Spleen (tissue), 7 donors: Measurements from ENCODE around the gene SLIT1.

Experiments
- CTCF ChIP-seq, 11 experiments: fragments of 200-600 bp in 7 of 11; fragments of 450-650 bp in 4 of 11; sonication (generic) in 4 of 11; IDR thresholded peaks in 8 of 11; conservative IDR thresholded peaks in 3 of 11; 1 replicate in 7 of 11; 2 replicates in 4 of 11; pipeline versions ENCODE4 v1.4.0 to v1.8.0; 2016 to 2021; ENCODE audit warnings: antibody characterized with exemption in 11 of 11, inconsistent platforms in 4 of 11, mild to moderate bottlenecking in 1 of 11
- POLR2AphosphoS5 ChIP-seq, 3 donors: sonication (generic); formaldehyde crosslinking; IDR thresholded peaks; one replicate each; pipeline ENCODE4 v1.5.1; 2017; ENCODE audit warnings: antibody characterized with exemption in 3 of 3
- donor health status: DM: no; HTN: no; CAD: no; lungs with moderate emphysema.
- donor health status: DM: no; HTN: no; CAD: no.
- donor health status: DM: no; HTN: no; CAD: no.

DNA sequence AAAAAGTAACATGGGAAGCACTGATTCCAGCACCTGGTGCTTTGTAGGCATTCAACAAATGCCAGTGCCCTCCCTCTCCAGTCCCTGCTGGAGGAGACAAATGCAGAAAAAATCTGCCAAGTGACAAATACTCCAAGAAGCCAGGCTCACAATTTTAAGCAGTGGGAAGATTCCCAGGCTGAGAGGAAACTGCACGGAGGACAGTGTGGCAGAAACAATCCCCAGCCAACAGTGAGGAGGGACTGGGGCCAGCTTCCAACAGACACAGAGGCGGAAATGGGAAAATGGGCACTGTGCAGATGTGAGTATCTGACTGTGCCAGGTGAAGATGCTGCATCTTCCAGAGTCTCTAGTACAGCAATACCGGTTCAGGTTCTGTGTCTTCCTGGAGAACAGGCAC, 106.3 kb downstream of the SLIT1 start:
- TF ChIP-seq CTCF (IDR thresholded peaks at IDR 0.05 in 8 of 11, conservative IDR thresholded peaks at IDR 0.05 in 3 of 11): no peak
- no peak for TF ChIP-seq POLR2AphosphoS5 (IDR thresholded peaks at IDR 0.05)
